Hepatocyte (in vitro differentiated cells): Measurements from ENCODE around the gene DYNLRB2.

ENCODE experiments used
- CTCF ChIP-seq: fragments of 200-600 bp; sonication (generic); IDR thresholded peaks from 2 replicates; pipeline ENCODE4 v1.5.1; 2016; ENCODE audit warnings: antibody characterized with exemption, mild to moderate bottlenecking; ENCODE audit not compliant: poor library complexity
- EZH2 ChIP-seq: fragments of 200-600 bp; sonication (generic); IDR thresholded peaks from 2 replicates; pipeline ENCODE4 v1.6.1; 2016; ENCODE audit warnings: antibody characterized with exemption, mild to moderate bottlenecking, borderline replicate concordance
- EZH2phosphoT487 ChIP-seq: fragments of 200-600 bp; sonication (generic); IDR thresholded peaks from one replicate; pipeline ENCODE4 v1.6.1; 2018; ENCODE audit warnings: antibody characterized with exemption, mild to moderate bottlenecking, low read depth, moderate library complexity; ENCODE audit not compliant: unreplicated experiment, severe bottlenecking

GRCh38 chr16:80526418-80527061 lies 14.3 kb upstream of the DYNLRB2 start:
- TF ChIP-seq CTCF, result peak; percentile 91
- TF ChIP-seq EZH2phosphoT487, result no peak
- no peak for TF ChIP-seq EZH2
